ENCODE data around the gene CERS6.

Gene CERS6

GRCh38 chr2:168503901-168504300 lies 47.8 kb downstream of the CERS6 start:
- no peak for DNase-seq

GRCh38 chr2:168504323-168504722 lies 48.3 kb downstream of the CERS6 start:
- DNase-seq, result no peak

GRCh38 chr2:168510125-168510756 lies 54.2 kb downstream of the CERS6 start:
- DNase-seq, result no peak

- no peak for DNase-seq
Observed at GRCh38 chr2:168514692-168515091, 58.6 kb downstream of the CERS6 start.

GRCh38 chr2:168515502-168515901 lies 59.4 kb downstream of the CERS6 start:
- DNase-seq, result no peak

- no peak for DNase-seq
Observed at GRCh38 chr2:168517816-168518215, 61.7 kb downstream of the CERS6 start.

GRCh38 chr2:168518555-168519066 lies 62.5 kb downstream of the CERS6 start:
- no peak for DNase-seq

GRCh38 chr2:168519534-168520308 lies 63.6 kb downstream of the CERS6 start:
- no peak for DNase-seq

GRCh38 chr2:168521053-168521741 lies 65.1 kb downstream of the CERS6 start:
- no peak for DNase-seq

GRCh38 chr2:168522446-168522845 lies 66.4 kb downstream of the CERS6 start:
- DNase-seq, result no peak

- DNase-seq, result no peak
Observed at GRCh38 chr2:168524005-168524404, 67.9 kb downstream of the CERS6 start.

GRCh38 chr2:168525020-168525419 lies 68.9 kb downstream of the CERS6 start:
- DNase-seq, result no peak

- no peak for DNase-seq
Observed at GRCh38 chr2:168525716-168526446, 69.8 kb downstream of the CERS6 start.

- DNase-seq, result no peak
Observed at GRCh38 chr2:168526641-168527040, 70.6 kb downstream of the CERS6 start.

- DNase-seq, result no peak
Observed at GRCh38 chr2:168528016-168528415, 71.9 kb downstream of the CERS6 start.

GRCh38 chr2:168528469-168528868 lies 72.4 kb downstream of the CERS6 start:
- no peak for DNase-seq

GRCh38 chr2:168529054-168529833 lies 73.2 kb downstream of the CERS6 start:
- DNase-seq, result no peak

- no peak for DNase-seq
Observed at GRCh38 chr2:168529900-168530561, 74.0 kb downstream of the CERS6 start.

- DNase-seq, result no peak
Observed at GRCh38 chr2:168530982-168531622, 75.0 kb downstream of the CERS6 start.

GRCh38 chr2:168534926-168535325 lies 78.9 kb downstream of the CERS6 start:
- no peak for DNase-seq

GRCh38 chr2:168536925-168537466 lies 80.9 kb downstream of the CERS6 start:
- DNase-seq, result no peak
